Measurements from ENCODE around the gene RREB1.
A peak's percentile ranks its signal among the peaks of the same experiment; 100 is the strongest.

RREB1 gene

DNA sequence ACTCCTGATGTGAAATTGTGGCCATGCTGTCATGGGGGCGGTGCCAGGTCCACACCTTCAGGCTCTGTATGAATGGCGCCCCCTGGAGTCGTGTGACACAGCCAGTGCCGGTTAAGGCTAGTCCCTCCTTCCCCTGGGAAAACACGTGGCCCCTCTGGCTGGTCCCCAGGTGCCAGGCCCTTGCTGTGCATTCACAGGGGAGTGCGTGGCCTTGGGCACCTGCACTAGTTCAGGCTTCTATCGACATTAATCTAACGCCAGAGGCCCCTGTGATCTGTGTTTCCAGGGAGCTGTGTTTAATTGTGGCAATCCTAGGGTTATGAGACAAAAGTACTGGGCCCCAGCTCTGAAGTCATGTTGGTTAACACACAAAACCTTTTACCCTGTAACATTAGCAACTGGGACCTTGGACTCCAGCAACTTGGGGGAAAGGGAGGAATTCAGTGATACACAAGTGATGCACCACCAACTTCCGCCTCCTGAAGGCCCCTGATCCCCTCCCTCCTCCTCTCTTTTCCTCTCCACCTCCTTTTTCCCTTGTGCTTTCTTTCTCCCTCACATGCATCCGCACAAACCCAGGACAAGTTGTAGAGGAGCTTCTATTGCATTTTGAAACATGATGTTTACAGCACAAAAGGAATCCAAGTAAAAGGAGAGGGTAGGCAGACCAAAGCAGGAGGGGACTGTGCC is 131.3 kb downstream of the RREB1 start:
- POLR2A ChIA-PET: no interaction called here
- CTCF ChIA-PET: interaction anchor here (0.6 to 3.8 kb wide), 25 partner anchors 12 to 563 kb away, joined by 3 to 28 read pairs (median 3); no protein-coding TSS in a partner anchor
- no peak overlapping the region for H3K4me3 ChIP-seq (ENCODE audit: low read depth, low read length)
- DNase-seq (ENCODE audit: low read depth, low spot score): no peak
- TF ChIP-seq, protein P1, sequence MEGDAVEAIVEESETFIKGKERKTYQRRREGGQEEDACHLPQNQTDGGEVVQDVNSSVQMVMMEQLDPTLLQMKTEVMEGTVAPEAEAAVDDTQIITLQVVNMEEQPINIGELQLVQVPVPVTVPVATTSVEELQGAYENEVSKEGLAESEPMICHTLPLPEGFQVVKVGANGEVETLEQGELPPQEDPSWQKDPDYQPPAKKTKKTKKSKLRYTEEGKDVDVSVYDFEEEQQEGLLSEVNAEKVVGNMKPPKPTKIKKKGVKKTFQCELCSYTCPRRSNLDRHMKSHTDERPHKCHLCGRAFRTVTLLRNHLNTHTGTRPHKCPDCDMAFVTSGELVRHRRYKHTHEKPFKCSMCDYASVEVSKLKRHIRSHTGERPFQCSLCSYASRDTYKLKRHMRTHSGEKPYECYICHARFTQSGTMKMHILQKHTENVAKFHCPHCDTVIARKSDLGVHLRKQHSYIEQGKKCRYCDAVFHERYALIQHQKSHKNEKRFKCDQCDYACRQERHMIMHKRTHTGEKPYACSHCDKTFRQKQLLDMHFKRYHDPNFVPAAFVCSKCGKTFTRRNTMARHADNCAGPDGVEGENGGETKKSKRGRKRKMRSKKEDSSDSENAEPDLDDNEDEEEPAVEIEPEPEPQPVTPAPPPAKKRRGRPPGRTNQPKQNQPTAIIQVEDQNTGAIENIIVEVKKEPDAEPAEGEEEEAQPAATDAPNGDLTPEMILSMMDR (IDR thresholded peaks at IDR 0.05; ENCODE audit: insufficient read depth, low read length, missing control alignments): peak; percentile 65

DNA sequence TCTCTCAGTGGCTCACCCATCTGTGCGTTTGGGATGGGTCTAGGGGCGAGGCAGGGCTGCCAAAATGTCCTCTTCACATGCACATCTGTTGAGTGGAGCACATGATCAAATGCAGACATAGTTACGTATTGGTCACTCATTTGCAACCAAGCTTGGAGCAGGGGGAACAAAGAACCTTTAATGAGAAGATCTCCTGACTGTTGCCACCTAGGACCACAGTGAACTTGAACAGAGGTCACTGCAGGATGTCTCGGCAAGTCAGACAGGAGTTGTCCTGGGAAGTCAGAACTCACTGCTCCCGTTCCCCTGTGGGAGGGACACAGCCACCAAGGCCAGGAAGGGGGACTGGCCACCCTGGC is 131.8 kb downstream of the RREB1 start:
- ChIA-PET POLR2A (no interaction called here), CTCF (interaction anchor here (0.7 to 3.8 kb wide), 15 partner anchors 13 to 563 kb away, joined by 3 to 28 read pairs (median 4); no protein-coding TSS in a partner anchor)
- TF ChIP-seq, protein P1 (IDR thresholded peaks at IDR 0.05; ENCODE audit: insufficient read depth, low read length, missing control alignments): no peak
- no peak for DNase-seq (ENCODE audit: low read depth, low spot score)
- H3K4me3 ChIP-seq (ENCODE audit: low read depth, low read length): no peak overlapping the region

DNA sequence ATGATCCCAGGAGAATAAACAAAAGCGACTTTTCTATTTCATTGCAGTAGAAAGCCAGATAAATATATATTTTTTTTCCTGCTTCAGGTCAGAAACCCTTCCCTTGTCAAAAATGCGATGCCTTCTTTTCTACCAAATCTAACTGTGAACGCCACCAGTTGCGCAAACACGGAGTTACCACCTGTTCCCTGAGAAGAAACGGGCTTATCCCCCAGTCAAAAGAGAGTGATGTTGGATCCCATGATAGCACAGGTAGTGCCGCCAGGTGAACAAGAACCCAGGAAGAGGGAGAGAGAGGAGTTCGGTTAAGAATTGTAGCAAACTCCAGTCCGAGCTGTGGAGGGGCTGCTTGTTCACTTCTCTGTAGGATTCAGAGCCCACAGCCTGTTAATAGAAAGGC is 132.6 kb downstream of the RREB1 start:
- DNase-seq (ENCODE audit: low read depth, low spot score): no peak
- no peak overlapping the region for H3K4me3 ChIP-seq (ENCODE audit: low read depth, low read length)
- CTCF ChIA-PET: no interaction called here
- TF ChIP-seq, protein P1 (IDR thresholded peaks at IDR 0.05; ENCODE audit: insufficient read depth, low read length, missing control alignments): no peak
- POLR2A ChIA-PET: no interaction called here

DNA sequence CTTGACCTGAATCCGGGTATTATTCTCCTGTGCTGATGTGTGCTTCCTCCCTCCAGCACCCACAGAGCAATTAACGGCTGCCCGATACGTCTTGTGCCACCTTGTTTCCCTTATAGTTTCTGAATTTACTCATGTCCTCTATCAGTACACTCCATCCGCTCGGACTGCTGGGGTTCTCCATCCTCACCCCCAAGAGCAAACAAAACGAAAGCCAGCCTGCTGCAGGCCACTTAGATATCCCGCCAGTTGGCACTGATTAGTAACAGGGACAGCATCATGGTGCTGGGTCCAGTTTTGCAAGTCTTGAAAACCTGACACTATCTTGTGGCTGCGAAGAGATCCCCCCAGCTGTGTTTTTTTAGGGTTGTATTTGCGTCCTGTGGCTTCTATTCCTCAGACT is 133.4 kb downstream of the RREB1 start:
- H3K4me3 ChIP-seq (ENCODE audit: low read depth, low read length): no peak overlapping the region
- TF ChIP-seq, protein P1 (IDR thresholded peaks at IDR 0.05; ENCODE audit: insufficient read depth, low read length, missing control alignments): no peak
- no peak for DNase-seq (ENCODE audit: low read depth, low spot score)
- CTCF ChIA-PET: interaction anchor here (0.9 to 5.5 kb wide), 5 partner anchors 7 to 518 kb away, joined by 3 to 69 read pairs (median 25); no protein-coding TSS in a partner anchor
- POLR2A ChIA-PET: no interaction called here

DNA sequence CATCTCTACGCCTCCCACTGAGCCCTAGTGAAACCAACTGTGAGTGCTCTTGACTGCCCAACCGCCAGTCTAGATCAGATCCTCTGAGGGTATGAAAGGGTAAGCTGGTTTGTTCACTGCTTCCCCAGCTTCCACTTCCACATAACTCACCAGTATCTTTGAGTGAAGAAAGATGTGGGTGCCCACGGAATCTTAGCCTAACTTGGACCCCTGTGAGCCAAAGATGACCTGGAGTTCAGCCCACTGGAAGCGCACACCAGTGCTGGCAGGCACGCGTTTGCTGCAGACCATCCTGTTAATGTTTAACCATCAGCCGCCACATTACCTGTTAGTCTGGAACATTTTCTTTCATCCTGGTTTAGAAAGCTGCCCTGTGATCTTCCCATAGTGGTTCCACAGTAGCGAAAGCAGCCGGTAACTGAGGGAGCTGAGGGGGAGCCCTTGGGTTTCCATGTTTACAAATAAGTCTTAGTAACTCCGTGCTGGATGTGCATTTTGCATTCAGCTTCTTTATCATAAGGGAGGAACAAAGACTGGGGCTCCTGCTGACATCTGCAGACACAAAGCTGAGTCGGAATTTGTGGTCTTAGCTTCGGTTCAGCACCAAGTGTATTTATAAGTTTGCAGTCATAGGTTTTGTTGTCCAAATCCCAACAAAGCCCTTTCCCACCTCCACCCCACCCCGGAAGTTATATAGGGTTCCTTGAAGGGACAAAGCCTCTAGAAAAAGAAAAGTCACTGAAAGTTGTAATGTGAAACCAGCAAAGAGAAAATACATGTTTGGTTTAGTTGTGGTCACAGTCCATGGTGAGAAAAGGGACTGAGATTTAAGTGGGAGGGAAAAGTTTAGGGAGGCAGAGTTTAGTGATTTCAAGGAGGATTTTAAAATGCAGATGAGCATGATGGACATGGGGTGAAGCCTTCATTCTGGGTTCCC is 134.2 kb downstream of the RREB1 start:
- TF ChIP-seq, protein P1 (IDR thresholded peaks at IDR 0.05; ENCODE audit: insufficient read depth, low read length, missing control alignments): no peak
- CTCF ChIA-PET: interaction anchor here (0.6 to 5.5 kb wide), 18 partner anchors 7 to 566 kb away, joined by 3 to 69 read pairs (median 8); no protein-coding TSS in a partner anchor
- POLR2A ChIA-PET: interaction anchor here (0.6 to 1.1 kb wide), 2 partner anchors 37 to 127 kb away, joined by 3 read pairs; no protein-coding TSS in a partner anchor
- no peak overlapping the region for H3K4me3 ChIP-seq (ENCODE audit: low read depth, low read length)
- no peak for DNase-seq (ENCODE audit: low read depth, low spot score)

DNA sequence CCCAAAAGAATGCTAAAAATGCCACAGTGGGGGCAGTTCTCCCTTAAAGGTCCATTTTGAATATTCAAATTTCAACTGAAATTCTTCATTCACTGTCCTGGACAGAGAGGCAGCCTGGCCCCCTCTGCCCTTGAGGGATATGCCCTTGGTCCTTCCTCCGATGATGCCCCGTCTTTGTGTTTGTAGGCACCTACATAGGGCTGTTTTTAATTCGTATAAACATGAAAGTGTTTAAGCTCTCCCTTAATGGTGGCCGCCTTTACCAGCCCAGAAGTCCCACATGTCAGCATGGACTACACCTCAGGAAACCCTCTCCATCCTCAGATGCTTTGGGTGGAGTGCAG is 135.0 kb downstream of the RREB1 start:
- TF ChIP-seq, protein P1 (IDR thresholded peaks at IDR 0.05; ENCODE audit: insufficient read depth, low read length, missing control alignments): no peak
- ChIA-PET CTCF (interaction anchor here (0.8 to 5.5 kb wide), 45 partner anchors 8 to 567 kb away, joined by 3 to 69 read pairs (median 6); partner anchors contain the start of gene RREB1), POLR2A (no interaction called here)
- H3K4me3 ChIP-seq (ENCODE audit: low read depth, low read length): no peak overlapping the region
- no peak for DNase-seq (ENCODE audit: low read depth, low spot score)

All from AG04449 (cell line).